GM21529 (cell line): Measurements from ENCODE around the gene NAV2.
"Not testable (repeated sequence)": the region's sequence is repeated elsewhere in the genome, so short reads cannot be mapped to it uniquely, and the experiment has no call there.

Experiments used
- ATAC-seq: cut with Tn5 transposase; IDR thresholded peaks from one replicate; pipeline ENCODE4 v1.9.1; 2021; ENCODE audit not compliant: unreplicated experiment

NAV2 gene

GRCh38 chr11:20127671-20128527 is 415.3 kb downstream of the NAV2 start:
- ATAC-seq, result peak; percentile 82

- ATAC-seq, result not testable (repeated sequence)
These were observed 415.8 kb downstream of the NAV2 start for GRCh38 chr11:20128528-20128825.

DNA sequence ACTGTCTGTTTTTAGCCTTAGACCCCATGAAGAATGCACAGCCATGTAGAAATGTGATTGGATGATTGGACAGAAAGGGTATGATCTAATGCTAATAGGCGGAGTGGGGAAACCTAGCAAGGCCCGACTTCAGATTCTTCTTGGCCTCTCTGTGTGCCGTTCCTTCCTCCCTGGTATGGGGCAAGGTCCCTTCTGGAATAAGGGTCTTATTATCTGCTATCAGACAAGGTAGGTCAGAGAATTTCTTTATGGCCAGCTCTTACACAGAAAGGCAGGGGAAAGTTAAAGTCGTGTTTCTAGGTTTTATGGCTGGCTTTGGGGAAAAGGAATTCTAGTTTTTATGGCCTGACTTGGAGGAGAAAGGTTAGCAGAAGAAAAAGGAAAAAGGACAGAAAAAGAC is 417.0 kb downstream of the NAV2 start:
- ATAC-seq, result no peak

GRCh38 chr11:20131788-20132666 is 419.4 kb downstream of the NAV2 start:
- ATAC-seq, result peak; percentile 61

- ATAC-seq, result no peak
These were observed 420.0 kb downstream of the NAV2 start for GRCh38 chr11:20132667-20133039.

- no peak for ATAC-seq
These were observed 422.5 kb downstream of the NAV2 start for GRCh38 chr11:20134991-20135736.

GRCh38 chr11:20137637-20138036 is 425.0 kb downstream of the NAV2 start:
- ATAC-seq, result no peak

DNA sequence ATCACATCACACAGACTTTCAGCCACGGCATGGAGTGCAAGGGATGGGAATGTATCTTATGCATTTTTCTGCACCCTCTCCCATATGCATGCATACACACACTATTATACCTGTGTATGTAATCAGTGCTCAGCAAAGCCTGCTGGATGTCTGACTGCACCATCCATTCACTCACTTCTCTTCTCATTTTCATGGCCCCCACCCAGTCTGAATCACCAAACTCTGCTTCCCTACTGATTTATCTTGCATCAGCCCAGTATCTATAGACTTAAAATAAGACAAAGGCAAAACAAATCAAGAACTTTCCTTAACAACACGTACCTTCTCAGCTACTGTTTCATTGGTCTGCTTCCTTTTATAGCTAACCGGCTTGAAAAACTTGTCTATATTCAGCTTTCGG is 426.1 kb downstream of the NAV2 start:
- ATAC-seq, result no peak

GRCh38 chr11:20154381-20154780 is 441.7 kb downstream of the NAV2 start:
- no peak for ATAC-seq

DNA sequence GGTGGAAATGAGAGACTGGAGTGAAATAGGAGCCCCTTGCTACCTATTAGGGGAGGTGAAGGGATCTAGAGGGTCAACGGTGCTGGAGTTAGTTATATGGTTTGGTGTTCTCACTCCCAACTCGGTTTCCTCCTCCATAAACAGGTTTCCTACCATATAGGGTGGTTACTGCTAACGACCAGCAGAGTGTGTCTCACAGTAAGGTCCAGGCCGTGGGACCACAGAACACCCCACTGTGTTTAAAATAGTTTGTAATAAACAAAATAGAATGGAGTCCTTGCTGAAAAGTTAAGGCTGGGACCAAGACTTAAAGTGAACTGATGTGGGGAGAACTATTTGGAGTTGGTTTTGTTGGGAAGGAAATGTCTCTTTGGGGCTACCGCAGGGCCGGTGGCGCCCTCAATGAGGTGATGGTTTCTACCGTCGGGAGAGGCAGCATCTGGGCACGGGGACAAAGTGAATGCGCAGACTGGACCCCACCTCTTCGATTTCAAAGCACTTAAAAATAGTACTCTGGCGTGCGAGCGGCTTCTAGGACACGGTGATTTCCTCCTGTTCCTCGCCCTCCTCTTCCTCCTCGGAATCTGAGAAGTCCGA is 443.1 kb downstream of the NAV2 start:
- no peak for ATAC-seq

GRCh38 chr11:20156280-20156875 is 443.7 kb downstream of the NAV2 start:
- ATAC-seq, result no peak

DNA sequence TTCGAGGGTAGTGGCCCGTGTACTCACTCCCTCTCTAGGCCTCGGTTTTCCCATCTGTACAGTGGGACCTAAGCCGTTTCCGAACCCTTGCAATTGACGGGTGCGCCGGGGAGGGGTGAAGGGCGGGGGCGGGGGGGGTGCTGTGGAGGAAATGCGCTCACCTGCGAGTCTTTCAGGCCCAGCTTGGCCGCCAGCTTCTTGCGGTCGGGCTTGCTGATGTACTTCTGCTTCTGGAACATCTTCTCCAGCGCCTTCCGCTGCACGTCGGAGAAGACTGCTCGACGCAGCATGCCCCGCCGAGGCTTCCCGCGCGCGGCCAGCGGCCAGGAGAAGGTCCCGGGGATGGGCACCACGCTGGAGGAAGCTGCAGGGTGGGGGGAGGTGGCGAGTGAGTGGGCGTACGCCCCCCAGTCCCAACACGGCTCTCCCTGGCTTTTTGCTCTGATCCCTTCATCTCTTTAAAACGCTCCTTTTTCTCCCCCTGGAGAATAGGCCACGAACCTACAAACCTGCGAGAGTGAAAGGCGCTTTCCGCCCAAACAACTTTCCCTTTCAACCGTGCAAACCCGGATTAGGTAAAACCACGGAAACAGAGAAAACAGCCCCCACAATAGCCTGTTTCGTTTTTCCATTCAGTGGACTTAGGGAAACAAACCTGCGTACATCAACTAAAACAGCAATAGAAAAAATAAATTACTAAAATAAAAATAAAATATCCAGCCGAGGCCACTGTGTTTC is 444.4 kb downstream of the NAV2 start:
- no peak for ATAC-seq

GRCh38 chr11:20157728-20158127 is 445.1 kb downstream of the NAV2 start:
- no peak for ATAC-seq

DNA sequence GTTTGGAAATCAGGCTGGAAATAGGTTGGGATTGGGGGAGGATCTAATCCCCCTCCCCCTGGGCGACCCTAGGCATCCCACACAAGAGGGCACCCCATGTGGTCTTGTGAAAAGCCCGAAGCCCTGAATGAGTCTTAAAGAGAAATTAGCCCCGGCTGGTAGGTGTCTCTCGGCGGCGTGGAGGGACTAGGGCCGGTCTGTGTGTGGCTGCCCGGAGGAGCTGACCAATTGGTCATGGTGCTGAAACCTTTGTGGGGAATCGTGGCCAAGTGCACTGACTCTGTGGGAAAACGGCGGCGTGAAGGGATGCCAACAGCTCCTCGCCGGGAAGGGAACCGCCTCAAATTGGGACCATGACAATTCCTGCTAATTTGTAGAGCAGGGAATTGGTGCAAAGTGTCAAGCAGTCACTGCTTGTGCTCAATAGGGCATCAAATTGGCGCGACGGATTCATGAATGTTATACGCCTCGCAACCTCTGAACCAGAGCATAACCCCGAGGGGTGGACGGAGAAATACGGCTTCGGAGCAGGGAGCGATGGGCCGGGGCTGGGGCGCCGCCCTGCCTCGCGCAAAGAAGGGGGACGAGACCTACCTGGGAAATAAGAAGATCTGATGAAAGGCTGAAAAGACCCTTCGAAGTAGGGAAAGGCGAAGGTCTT is 446.1 kb downstream of the NAV2 start:
- no peak for ATAC-seq

GRCh38 chr11:20159466-20160381 is 447.1 kb downstream of the NAV2 start:
- no peak for ATAC-seq

GRCh38 chr11:20160425-20161229 is 448.0 kb downstream of the NAV2 start, which contains the start of gene DBX1:
Gene DBX1, minus strand, starts transcription at chr11:20160475. Its CDS starts 151 bp downstream, at chr11:20160324.
- ATAC-seq, result no peak

DNA sequence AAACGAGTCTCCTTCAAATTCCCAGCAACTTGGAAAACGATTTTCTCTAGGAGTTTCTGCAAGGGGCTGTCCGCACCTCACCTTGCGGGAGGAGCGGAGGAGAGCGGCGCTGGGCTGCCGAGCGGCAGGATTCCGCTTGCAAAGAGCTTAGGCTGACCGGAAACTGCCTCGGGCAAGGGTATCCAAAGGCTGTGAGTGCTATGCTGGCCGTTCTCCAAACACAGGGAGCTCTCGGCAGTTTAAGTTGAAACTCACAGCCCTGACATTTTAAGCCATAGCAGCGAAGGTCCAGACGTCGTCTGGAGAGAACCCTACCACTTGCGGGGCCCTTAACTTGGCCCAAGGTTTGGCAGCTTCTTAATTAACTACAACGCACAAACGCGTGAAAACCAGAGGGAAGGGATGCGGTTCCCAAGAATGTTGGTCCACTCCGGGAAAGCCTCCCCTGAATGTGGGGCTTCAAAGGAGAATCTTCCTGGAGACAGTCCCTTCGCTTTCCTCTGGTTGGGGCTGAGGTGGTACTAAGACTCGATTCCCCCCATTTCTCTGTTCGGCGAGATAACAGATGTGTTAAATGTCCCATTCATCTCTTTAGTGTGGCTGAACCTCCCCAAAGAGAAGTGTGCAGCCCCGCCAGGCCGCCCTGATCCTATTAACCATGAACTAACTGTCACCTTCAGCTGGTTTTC is 448.7 kb downstream of the NAV2 start:
- no peak for ATAC-seq
